Panc1 (cell line): ENCODE measurements around the gene STK26. TPM values are rescaled to one million over a fixed set of nuclear protein-coding genes. Genes with fewer than 3 reads are reported as not detected.

Experiments used
- ATAC-seq: fragments of 200-7000 bp; cut with Tn5 transposase; 2 replicates; pipeline ENCODE4 v1.9.1; 2020; ENCODE audit warnings: mild to moderate bottlenecking, moderate library complexity
- BruUV-seq: library from RNA; stranded (reverse); fragments of 400-500 nt; replicated peaks from 2 replicates; lab custom pipeline; 2021; lab: Mats Ljungman, UMichigan
- CTCF ChIA-PET: fragments of 300-600 bp; sonication (Branson Sonifier 250); formaldehyde crosslinking; loops from one replicate; lab custom pipeline; 2022; ENCODE audit warnings: antibody characterized with exemption; lab: Charles Lee
- POLR2A ChIA-PET: fragments of 300-600 bp; sonication (Branson Sonifier 250); formaldehyde crosslinking; loops from one replicate; lab custom pipeline; 2022; ENCODE audit warnings: antibody characterized with exemption; lab: Charles Lee
- DNase-seq: peaks from one replicate; pipeline ENCODE4 v3.0.0-alpha.2; 2010; ENCODE audit warnings: low read depth, low spot score
- H3K27ac ChIP-seq: 2 replicates; pipeline ENCODE4 v1.5.1; 2011; ENCODE audit warnings: mild to moderate bottlenecking, low read length, inconsistent platforms
- H3K27me3 ChIP-seq: fragments of 200-500 bp; sonication (Bioruptor generic); 2 replicates; pipeline ENCODE4 v1.6.0; 2014; ENCODE audit warnings: low read length, inconsistent platforms; ENCODE audit not compliant: control insufficient read depth, insufficient read depth
- H3K36me3 ChIP-seq: fragments of 200-500 bp; sonication (Bioruptor generic); 2 replicates; pipeline ENCODE4 v1.5.1; 2014; ENCODE audit warnings: inconsistent platforms, mild to moderate bottlenecking, low read length, moderate library complexity; ENCODE audit not compliant: control insufficient read depth, insufficient read depth
- H3K4me1 ChIP-seq: 2 replicates; pipeline ENCODE4 v1.5.1; 2011; ENCODE audit warnings: inconsistent platforms, mild to moderate bottlenecking, low read length, moderate library complexity; ENCODE audit not compliant: control insufficient read depth, insufficient read depth
- H3K4me3 ChIP-seq, 2 experiments: 2 replicates each; pipeline ENCODE4 v1.5.1; 2011 to 2012; ENCODE audit warnings: low read depth in 2 of 2, low read length in 2 of 2, mild to moderate bottlenecking in 2 of 2, inconsistent platforms in 1 of 2, moderate library complexity in 1 of 2
- H3K9me3 ChIP-seq: fragments of 200-500 bp; sonication (Bioruptor generic); 2 replicates; pipeline ENCODE4 v1.5.1; 2014; ENCODE audit warnings: low read depth, mild to moderate bottlenecking, inconsistent platforms, low read length, moderate library complexity; ENCODE audit not compliant: control insufficient read depth, insufficient read depth
- CTCF ChIP-seq: fragments of 450-650 bp; IDR thresholded peaks from 2 replicates; pipeline ENCODE4 v1.5.1; 2017; ENCODE audit warnings: mild to moderate bottlenecking
- POLR2AphosphoS5 ChIP-seq: IDR thresholded peaks from 2 replicates; pipeline ENCODE4 v1.6.1; 2012; ENCODE audit warnings: mild to moderate bottlenecking, low read depth, low read length, moderate library complexity
- REST ChIP-seq, 2 experiments: IDR thresholded peaks; 2 replicates each; pipeline ENCODE4 v1.6.1; 2011 to 2012; ENCODE audit warnings: low read depth in 2 of 2, control low read depth in 1 of 2, low read length in 1 of 2, mild to moderate bottlenecking in 1 of 2, moderate library complexity in 1 of 2; ENCODE audit not compliant: insufficient read depth in 1 of 2
- SIN3A ChIP-seq: IDR thresholded peaks from 2 replicates; pipeline ENCODE4 v1.6.1; 2012; ENCODE audit warnings: low read depth, mild to moderate bottlenecking, low read length, moderate library complexity, borderline replicate concordance; ENCODE audit not compliant: insufficient read depth
- TCF7L2 ChIP-seq: IDR thresholded peaks from 2 replicates; pipeline ENCODE4 v1.6.1; 2011; ENCODE audit warnings: mild to moderate bottlenecking, low read depth, low read length, inconsistent platforms
- in situ Hi-C: cut with HindIII; loops from 2 replicates; pipeline ENCODE4 v1.10.0; 2016; ENCODE audit warnings: low sequenced_read_pairs, low pct_unique_long_range_greater_than_20kb
- intact Hi-C: fragments of 100-400 bp; cut with micrococcal nuclease; formaldehyde crosslinking; loops from one replicate; pipeline ENCODE4 v1.10.0; 2022; ENCODE audit not compliant: unreplicated experiment
- total RNA-seq: library from RNA; stranded (reverse); gene quantifications from one replicate; pipeline ENCODE4 v1.2.1, GENCODE V29; 2021; ENCODE audit not compliant: unreplicated experiment

STK26 gene
- total RNA-seq, 1 experiment from 2014 or later = 44.2 TPM

- intact Hi-C loops (no loop called here), in situ Hi-C loops (no loop called here)
- ATAC-seq (no peak), DNase-seq (no peak)
- Histone ChIP-seq H3K9me3 (no peaks in the 10 kb centered on the region), H3K36me3 (no peaks in the 10 kb centered on the region), H3K4me1 (no peaks in the 10 kb centered on the region), H3K4me3 (no peak overlapping the region), H3K27ac (no peak overlapping the region), H3K27me3 (no peaks in the 10 kb centered on the region)
- ChIA-PET POLR2A (no interaction called here), CTCF (no interaction called here)
- no peak for TF ChIP-seq POLR2AphosphoS5
- no peak for TF ChIP-seq CTCF
- TF ChIP-seq REST (IDR thresholded peaks at IDR 0.05; ENCODE audit: insufficient read depth in 1 of 2, low read depth in 2 of 2, low read length in 1 of 2) = no peak
- TF ChIP-seq TCF7L2 = no peak
- no peak for TF ChIP-seq SIN3A
- BruUV-seq = no TSS peak
These were observed 97.8 kb downstream of the STK26 start for GRCh38 chrX:132120913-132121312.

Other genes with a start within 250 kb of the STK26 start
- not detected for gene FRMD7, start 104.7 kb downstream of the STK26 start, total RNA-seq
- 36.2 TPM for gene RAP2C, start 196.1 kb downstream of the STK26 start, total RNA-seq